ENCODE data around the gene SLC7A1.

SLC7A1 gene

DNA sequence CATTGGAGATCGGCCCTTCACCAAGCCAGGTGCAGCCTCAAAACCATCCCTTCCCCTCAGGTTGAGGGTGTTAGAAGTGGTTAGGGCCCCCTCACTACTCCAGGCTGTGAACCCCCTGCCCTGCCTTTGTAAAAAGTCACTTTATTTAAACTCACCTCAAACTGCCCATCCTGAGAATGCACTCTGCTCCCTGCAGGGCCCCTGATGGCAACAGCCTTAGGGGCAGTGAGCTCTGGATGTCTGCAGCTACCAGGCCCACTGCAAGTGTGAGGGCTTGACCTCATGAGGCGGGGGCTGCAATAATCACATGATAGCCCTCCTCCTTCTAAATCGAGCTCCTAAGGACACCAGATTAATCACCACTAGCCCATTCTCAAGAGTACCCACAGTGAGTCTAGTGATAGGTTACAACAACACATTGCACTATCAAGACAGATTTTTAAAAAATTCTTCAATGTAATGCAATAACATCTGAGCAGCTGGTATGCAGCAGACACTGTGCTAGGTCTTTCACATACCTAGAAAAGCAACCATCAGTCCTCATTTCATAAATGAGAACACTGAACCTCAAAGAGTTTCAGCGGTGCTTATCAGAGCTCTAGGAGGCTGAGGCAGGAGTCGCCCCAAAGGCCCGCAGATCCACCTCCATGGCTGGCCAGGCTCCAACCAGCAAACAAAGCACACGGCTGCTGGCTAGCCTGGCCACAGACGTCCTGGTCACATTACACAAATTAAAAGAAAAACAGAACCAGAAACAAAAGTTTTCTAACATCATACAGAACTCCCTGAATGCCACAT, 26.0 kb downstream of the SLC7A1 start:
- Histone ChIP-seq H3K9me3 (ENCODE audit: insufficient read depth, low read depth, low read length) (no peaks in the 10 kb centered on the region), H3K27me3 (ENCODE audit: insufficient read depth, low read length) (no peaks in the 10 kb centered on the region), H3K4me1 (ENCODE audit: insufficient read depth, low read length) (peaks cover 32% of the 10 kb centered on the region; the same call in 1 of the 2 replicates), H3K36me3 (ENCODE audit: insufficient read depth, low read depth, low read length) (no peaks in the 10 kb centered on the region), H3K9ac (ENCODE audit: low read depth, low read length) (no peak overlapping the region), H3K27ac (ENCODE audit: low read length) (no peak overlapping the region), H3K4me3 (ENCODE audit: low read length) (no peak overlapping the region)

DNA sequence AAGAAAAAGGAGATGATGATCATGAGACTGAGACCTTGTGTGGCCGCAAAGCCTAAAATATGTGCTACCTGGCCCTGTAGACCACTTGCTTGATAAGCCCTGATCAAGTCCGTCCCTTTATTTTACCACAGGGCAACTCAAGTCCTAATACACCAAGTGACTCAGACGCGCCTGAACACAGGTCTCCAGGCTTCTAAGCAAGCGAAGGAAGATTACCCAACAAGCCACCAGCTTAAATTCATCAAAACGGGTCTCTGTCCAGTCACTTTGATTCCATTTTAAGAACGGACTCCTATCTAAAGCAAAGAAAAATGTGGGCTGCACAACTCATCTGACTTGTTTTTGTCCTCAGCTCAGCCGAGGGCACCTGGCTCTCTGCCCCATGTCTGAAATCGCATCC, 26.8 kb downstream of the SLC7A1 start:
- H3K27ac ChIP-seq (ENCODE audit: low read length) = no peak overlapping the region
- no peaks in the 10 kb centered on the region for H3K9me3 ChIP-seq (ENCODE audit: insufficient read depth, low read depth, low read length)
- H3K27me3 ChIP-seq (ENCODE audit: insufficient read depth, low read length) = no peaks in the 10 kb centered on the region
- H3K4me3 ChIP-seq (ENCODE audit: low read length) = no peak overlapping the region
- no peaks in the 10 kb centered on the region for H3K36me3 ChIP-seq (ENCODE audit: insufficient read depth, low read depth, low read length)
- H3K4me1 ChIP-seq (ENCODE audit: insufficient read depth, low read length) = peaks cover 36% of the 10 kb centered on the region; the same call in 1 of the 2 replicates
- no peak overlapping the region for H3K9ac ChIP-seq (ENCODE audit: low read depth, low read length)

DNA sequence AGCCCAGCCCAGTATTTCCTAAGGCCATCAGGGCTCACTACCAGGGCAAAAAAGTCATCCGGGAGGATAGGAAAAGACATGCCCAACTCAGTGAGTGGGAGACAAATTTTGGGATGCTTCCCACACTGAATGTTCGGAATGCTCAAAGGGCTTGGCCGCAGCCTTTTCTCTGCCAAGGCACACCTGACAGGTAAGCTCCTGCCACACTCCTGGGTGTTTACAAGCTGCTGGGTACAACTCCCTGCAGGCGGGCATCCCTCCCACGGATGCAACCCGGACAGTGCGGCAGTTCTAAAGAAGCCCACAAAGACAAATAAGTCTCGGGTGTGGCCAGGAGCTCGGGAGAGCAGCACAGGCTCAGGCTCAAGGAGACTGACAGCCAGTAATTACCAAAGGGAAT, 28.1 kb downstream of the SLC7A1 start:
- Histone ChIP-seq H3K27ac (ENCODE audit: low read length) (no peak overlapping the region), H3K4me3 (ENCODE audit: low read length) (no peak overlapping the region), H3K9ac (ENCODE audit: low read depth, low read length) (no peak overlapping the region), H3K4me1 (ENCODE audit: insufficient read depth, low read length) (peaks cover 46% of the 10 kb centered on the region), H3K9me3 (ENCODE audit: insufficient read depth, low read depth, low read length) (no peaks in the 10 kb centered on the region), H3K36me3 (ENCODE audit: insufficient read depth, low read depth, low read length) (no peaks in the 10 kb centered on the region), H3K27me3 (ENCODE audit: insufficient read depth, low read length) (no peaks in the 10 kb centered on the region)

DNA sequence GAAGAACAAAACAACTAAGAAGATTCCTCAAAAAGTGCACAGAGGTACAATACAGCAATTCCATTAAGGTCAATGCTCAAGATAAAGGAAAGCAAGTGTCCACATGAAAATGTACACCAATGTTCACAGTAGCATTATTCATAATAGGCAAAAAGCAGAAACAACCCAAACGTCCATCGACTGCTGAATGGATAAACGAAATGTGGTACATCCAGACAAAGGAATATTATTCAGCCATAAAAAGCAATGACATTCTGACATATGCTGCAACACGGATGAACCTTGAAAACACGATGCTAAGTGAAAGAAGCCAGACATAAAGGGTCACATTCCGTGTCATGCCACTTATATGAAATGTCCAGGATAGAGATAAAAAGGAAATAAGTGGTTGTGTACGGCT, 29.3 kb downstream of the SLC7A1 start:
- Histone ChIP-seq H3K4me1 (ENCODE audit: insufficient read depth, low read length) (peaks cover 47% of the 10 kb centered on the region), H3K27me3 (ENCODE audit: insufficient read depth, low read length) (no peaks in the 10 kb centered on the region), H3K4me3 (ENCODE audit: low read length) (no peak overlapping the region), H3K36me3 (ENCODE audit: insufficient read depth, low read depth, low read length) (no peaks in the 10 kb centered on the region), H3K9ac (ENCODE audit: low read depth, low read length) (no peak overlapping the region), H3K27ac (ENCODE audit: low read length) (no peak overlapping the region), H3K9me3 (ENCODE audit: insufficient read depth, low read depth, low read length) (no peaks in the 10 kb centered on the region)

DNA sequence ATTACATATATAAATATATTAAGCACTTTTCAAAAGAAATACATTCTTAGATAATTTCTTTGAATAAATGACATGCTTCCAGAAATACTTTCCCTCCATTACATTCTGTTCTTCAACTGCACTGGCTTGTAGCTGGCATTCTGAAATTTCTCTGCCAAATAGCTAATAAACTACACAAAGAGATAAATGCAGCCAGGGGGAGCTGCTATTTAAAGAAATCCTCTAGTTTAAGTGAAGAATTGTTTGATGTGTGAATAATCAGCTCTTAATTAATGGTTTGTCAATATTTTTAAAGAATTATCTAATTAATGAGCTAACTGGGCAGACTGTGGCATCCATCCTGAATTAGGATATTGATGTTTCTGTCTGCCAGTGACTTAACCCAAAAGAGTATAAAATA, 30.7 kb downstream of the SLC7A1 start:
- Histone ChIP-seq H3K9me3 (ENCODE audit: insufficient read depth, low read depth, low read length) (no peaks in the 10 kb centered on the region), H3K36me3 (ENCODE audit: insufficient read depth, low read depth, low read length) (no peaks in the 10 kb centered on the region), H3K4me1 (ENCODE audit: insufficient read depth, low read length) (peaks cover 44% of the 10 kb centered on the region), H3K4me3 (ENCODE audit: low read length) (no peak overlapping the region), H3K9ac (ENCODE audit: low read depth, low read length) (no peak overlapping the region), H3K27ac (ENCODE audit: low read length) (no peak overlapping the region), H3K27me3 (ENCODE audit: insufficient read depth, low read length) (no peaks in the 10 kb centered on the region)

DNA sequence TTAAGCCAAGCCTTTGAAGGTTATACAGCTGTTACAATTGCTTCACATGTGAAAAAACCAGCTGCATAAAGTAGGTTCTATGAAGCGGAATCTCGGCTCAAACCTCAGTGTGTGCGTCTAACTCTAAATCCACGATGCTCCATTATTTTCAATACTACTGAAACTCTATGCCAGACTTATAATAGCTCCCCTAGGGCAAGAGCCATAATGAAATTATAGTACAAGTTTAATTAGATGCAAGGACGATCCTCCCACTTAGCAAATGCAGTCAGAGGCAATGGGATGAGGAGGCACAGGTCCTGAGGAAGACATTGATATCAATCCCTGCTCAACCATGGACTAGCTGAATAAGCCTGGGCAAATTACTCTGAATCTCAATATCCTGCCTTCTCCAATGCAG, 31.1 kb downstream of the SLC7A1 start:
- Histone ChIP-seq H3K4me1 (ENCODE audit: insufficient read depth, low read length) (peaks cover 40% of the 10 kb centered on the region), H3K36me3 (ENCODE audit: insufficient read depth, low read depth, low read length) (no peaks in the 10 kb centered on the region), H3K27ac (ENCODE audit: low read length) (no peak overlapping the region), H3K4me3 (ENCODE audit: low read length) (no peak overlapping the region), H3K9ac (ENCODE audit: low read depth, low read length) (no peak overlapping the region), H3K9me3 (ENCODE audit: insufficient read depth, low read depth, low read length) (no peaks in the 10 kb centered on the region), H3K27me3 (ENCODE audit: insufficient read depth, low read length) (no peaks in the 10 kb centered on the region)

DNA sequence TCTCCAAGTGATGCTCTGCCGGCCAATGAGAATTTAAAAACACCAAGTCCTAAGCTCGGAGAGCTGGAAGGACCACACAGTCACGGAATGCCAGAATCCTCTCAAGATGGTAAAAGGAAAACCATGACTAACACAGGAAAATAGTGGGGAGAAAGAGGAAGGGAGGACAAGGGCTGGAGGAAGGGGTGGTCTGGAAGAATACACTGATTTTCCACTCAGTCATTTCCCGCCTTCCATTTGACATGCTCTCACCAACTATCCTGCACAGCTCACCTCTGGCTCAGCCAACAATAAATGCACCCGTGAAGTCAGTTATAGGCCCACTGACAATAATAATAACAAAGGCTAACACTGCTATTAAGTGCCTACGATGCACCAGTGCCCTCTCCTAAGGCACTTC, 31.5 kb downstream of the SLC7A1 start:
- H3K4me3 ChIP-seq (ENCODE audit: low read length) = no peak overlapping the region
- H3K27ac ChIP-seq (ENCODE audit: low read length) = no peak overlapping the region
- H3K36me3 ChIP-seq (ENCODE audit: insufficient read depth, low read depth, low read length) = no peaks in the 10 kb centered on the region
- no peaks in the 10 kb centered on the region for H3K9me3 ChIP-seq (ENCODE audit: insufficient read depth, low read depth, low read length)
- H3K4me1 ChIP-seq (ENCODE audit: insufficient read depth, low read length) = peaks cover 36% of the 10 kb centered on the region
- H3K27me3 ChIP-seq (ENCODE audit: insufficient read depth, low read length) = no peaks in the 10 kb centered on the region
- no peak overlapping the region for H3K9ac ChIP-seq (ENCODE audit: low read depth, low read length)

DNA sequence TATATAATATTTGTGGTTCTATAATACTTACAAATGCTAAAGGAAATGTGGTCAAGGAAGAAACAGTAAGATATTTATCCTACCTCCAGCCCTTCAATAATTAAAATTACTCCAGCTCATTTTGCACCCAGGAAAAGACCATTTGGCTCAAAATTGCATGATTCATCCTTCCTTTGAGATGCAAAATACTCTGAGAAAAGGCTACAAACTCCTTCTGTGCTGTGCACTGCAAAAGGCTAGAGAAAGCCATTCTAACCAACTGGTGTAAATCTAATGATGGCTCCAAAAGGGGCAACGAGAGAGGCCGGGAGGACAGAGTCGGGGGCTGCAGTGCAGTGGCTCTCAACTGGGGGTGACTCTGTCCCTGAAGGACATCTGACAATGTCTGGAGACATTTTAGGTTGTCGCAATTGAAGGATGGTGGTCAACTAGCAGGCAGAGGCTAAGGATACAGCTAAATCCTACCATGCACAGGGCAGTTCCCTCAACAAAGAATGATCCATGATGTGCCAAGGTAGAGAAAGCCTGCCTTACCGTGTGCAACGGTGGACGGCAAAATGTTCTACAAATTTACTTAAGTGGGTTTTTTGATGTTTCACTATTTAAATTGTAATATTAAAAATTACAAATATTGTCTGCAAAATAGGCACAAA, 32.6 kb downstream of the SLC7A1 start:
- H3K36me3 ChIP-seq (ENCODE audit: insufficient read depth, low read depth, low read length) = no peaks in the 10 kb centered on the region
- no peak overlapping the region for H3K4me3 ChIP-seq (ENCODE audit: low read length)
- H3K27ac ChIP-seq (ENCODE audit: low read length) = no peak overlapping the region
- no peak overlapping the region for H3K9ac ChIP-seq (ENCODE audit: low read depth, low read length)
- H3K9me3 ChIP-seq (ENCODE audit: insufficient read depth, low read depth, low read length) = no peaks in the 10 kb centered on the region
- H3K4me1 ChIP-seq (ENCODE audit: insufficient read depth, low read length) = peaks cover 36% of the 10 kb centered on the region
- no peaks in the 10 kb centered on the region for H3K27me3 ChIP-seq (ENCODE audit: insufficient read depth, low read length)

DNA sequence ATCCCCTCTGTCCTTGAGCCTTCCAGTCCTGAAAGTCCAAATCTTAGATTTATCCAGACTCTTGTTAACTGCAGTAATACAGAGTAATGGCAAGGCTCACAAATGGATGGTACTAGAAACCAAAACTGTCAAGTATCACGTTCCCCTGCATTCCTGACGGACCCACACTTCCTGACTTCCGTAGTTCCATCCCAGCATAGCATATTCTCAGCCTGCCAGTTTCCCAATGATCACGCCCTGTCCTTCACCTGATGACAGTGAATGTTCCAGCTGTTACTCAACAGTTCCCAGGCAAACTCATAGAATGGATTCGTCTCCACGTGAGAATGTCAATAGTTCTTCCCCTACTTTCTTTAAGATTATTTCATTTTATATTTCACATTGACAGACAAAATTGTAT, 33.6 kb downstream of the SLC7A1 start:
- Histone ChIP-seq H3K9me3 (ENCODE audit: insufficient read depth, low read depth, low read length) (no peaks in the 10 kb centered on the region), H3K27me3 (ENCODE audit: insufficient read depth, low read length) (no peaks in the 10 kb centered on the region), H3K9ac (ENCODE audit: low read depth, low read length) (no peak overlapping the region), H3K27ac (ENCODE audit: low read length) (no peak overlapping the region), H3K4me1 (ENCODE audit: insufficient read depth, low read length) (peaks cover 36% of the 10 kb centered on the region), H3K4me3 (ENCODE audit: low read length) (no peak overlapping the region), H3K36me3 (ENCODE audit: insufficient read depth, low read depth, low read length) (no peaks in the 10 kb centered on the region)

DNA sequence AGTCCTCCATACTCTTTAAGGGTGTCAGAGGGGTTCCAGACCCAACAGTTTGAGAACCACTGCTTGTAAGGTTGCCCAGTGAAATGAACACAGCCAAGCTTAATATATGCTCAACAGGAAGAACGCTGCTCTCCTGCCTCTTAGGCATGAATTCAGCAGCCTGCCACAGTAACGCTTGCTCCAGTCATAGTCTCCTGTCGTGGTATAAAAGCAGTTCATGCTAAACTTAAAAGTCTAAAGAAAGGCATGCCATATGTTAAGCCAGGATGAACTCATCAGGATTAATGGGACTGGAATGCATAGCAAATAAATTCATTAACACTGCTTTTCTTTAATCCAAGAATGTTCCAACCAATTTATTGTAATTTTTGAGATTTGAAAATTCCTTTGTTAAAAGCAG, 38.7 kb downstream of the SLC7A1 start:
- Histone ChIP-seq H3K9me3 (ENCODE audit: insufficient read depth, low read depth, low read length) (no peaks in the 10 kb centered on the region), H3K9ac (ENCODE audit: low read depth, low read length) (no peak overlapping the region), H3K4me3 (ENCODE audit: low read length) (no peak overlapping the region), H3K4me1 (ENCODE audit: insufficient read depth, low read length) (peaks cover under 1% of the 10 kb centered on the region; the same call in 1 of the 2 replicates), H3K36me3 (ENCODE audit: insufficient read depth, low read depth, low read length) (peaks cover 27% of the 10 kb centered on the region; the same call in 1 of the 2 replicates), H3K27ac (ENCODE audit: low read length) (no peak overlapping the region), H3K27me3 (ENCODE audit: insufficient read depth, low read length) (no peaks in the 10 kb centered on the region)

DNA sequence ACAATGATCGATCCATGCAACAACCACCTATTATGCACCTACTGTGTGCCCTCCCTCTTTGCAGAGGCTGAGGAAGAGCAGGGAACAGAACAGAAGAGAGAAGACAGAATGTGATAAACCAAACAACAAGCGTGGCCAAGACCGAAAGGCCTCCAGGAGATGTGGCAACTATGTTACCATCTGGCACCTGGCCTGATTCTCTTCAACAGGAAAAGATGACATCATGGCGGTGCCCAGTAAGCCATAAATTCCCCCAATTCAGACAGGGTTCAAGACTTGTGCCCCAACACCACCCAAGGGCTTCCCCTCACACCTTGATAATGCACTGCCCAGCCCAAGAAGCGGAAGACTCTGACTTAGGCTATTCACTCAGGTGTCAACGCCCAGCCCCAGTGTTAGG, 44.3 kb downstream of the SLC7A1 start:
- Histone ChIP-seq H3K27me3 (ENCODE audit: insufficient read depth, low read length) (no peaks in the 10 kb centered on the region), H3K9me3 (ENCODE audit: insufficient read depth, low read depth, low read length) (no peaks in the 10 kb centered on the region), H3K36me3 (ENCODE audit: insufficient read depth, low read depth, low read length) (peaks cover 70% of the 10 kb centered on the region), H3K9ac (ENCODE audit: low read depth, low read length) (no peak overlapping the region), H3K4me3 (ENCODE audit: low read length) (no peak overlapping the region), H3K27ac (ENCODE audit: low read length) (no peak overlapping the region), H3K4me1 (ENCODE audit: insufficient read depth, low read length) (peaks cover 5% of the 10 kb centered on the region)

DNA sequence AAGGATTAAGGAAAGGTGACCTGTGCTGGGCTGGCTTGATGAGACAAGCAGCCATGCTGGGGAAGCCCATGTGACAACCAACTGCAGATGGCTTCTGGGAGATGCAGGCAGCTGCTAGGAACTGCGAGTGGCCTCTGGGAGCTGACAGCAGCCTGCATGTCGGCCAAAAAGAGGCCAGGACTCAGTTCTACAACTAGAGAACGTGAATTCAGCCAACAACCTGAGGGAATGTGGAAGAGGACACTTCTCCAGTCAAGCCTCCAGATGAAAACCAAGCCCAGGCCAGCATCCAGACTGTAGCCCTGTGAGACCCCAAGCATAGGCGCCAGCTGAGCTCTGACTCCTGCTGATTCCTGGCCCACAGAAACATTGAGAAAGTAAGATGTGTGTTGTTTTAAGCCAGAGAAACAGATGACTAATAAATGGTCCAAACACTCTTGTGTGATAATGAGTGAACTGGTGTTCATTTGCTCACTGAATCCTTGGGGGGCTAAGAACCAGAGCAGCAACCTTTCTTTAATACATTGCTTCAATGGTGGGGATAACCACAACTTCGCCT, 45.0 kb downstream of the SLC7A1 start:
- Histone ChIP-seq H3K36me3 (ENCODE audit: insufficient read depth, low read depth, low read length) (peaks cover 72% of the 10 kb centered on the region), H3K9ac (ENCODE audit: low read depth, low read length) (no peak overlapping the region), H3K27ac (ENCODE audit: low read length) (no peak overlapping the region), H3K9me3 (ENCODE audit: insufficient read depth, low read depth, low read length) (no peaks in the 10 kb centered on the region), H3K4me1 (ENCODE audit: insufficient read depth, low read length) (peaks cover 5% of the 10 kb centered on the region), H3K4me3 (ENCODE audit: low read length) (no peak overlapping the region), H3K27me3 (ENCODE audit: insufficient read depth, low read length) (no peaks in the 10 kb centered on the region)

All from iPS-20b (cell line).